HG02610 (cell line): ENCODE data around the gene LRRIQ1.
"Not testable (repeated sequence)": the region's sequence is repeated elsewhere in the genome, so short reads cannot be mapped to it uniquely, and the experiment has no call there.

Experiments used
- ATAC-seq: cut with Tn5 transposase; IDR thresholded peaks from one replicate; pipeline ENCODE4 v1.9.1; 2021; ENCODE audit warnings: mild to moderate bottlenecking, moderate library complexity; ENCODE audit not compliant: unreplicated experiment

The LRRIQ1 gene

GRCh38 chr12:85183855-85184254 lies 147.7 kb downstream of the LRRIQ1 start:
- no peak for ATAC-seq

GRCh38 chr12:85186236-85186635 lies 150.1 kb downstream of the LRRIQ1 start:
- ATAC-seq, result no peak

GRCh38 chr12:85188619-85189018 lies 152.5 kb downstream of the LRRIQ1 start:
- no peak for ATAC-seq

- ATAC-seq, result no peak
Observed at GRCh38 chr12:85190728-85191127, 154.6 kb downstream of the LRRIQ1 start.

- ATAC-seq, result not testable (repeated sequence)
Observed at GRCh38 chr12:85203809-85204208, 167.7 kb downstream of the LRRIQ1 start.

GRCh38 chr12:85206543-85206942 lies 170.4 kb downstream of the LRRIQ1 start:
- no peak for ATAC-seq

GRCh38 chr12:85224339-85224738 lies 188.2 kb downstream of the LRRIQ1 start:
- not testable (repeated sequence) for ATAC-seq

- no peak for ATAC-seq
Observed at GRCh38 chr12:85225501-85225900, 189.3 kb downstream of the LRRIQ1 start.

GRCh38 chr12:85237327-85237726 lies 201.2 kb downstream of the LRRIQ1 start:
- ATAC-seq, result no peak

- ATAC-seq, result no peak
Observed at GRCh38 chr12:85244561-85244960, 208.4 kb downstream of the LRRIQ1 start.

GRCh38 chr12:85253853-85254252 lies 217.7 kb downstream of the LRRIQ1 start:
- no peak for ATAC-seq

GRCh38 chr12:85257671-85258070 lies 221.5 kb downstream of the LRRIQ1 start:
- ATAC-seq, result no peak

GRCh38 chr12:85260447-85260846 lies 224.3 kb downstream of the LRRIQ1 start:
- no peak for ATAC-seq

- no peak for ATAC-seq
Observed at GRCh38 chr12:85260896-85261295, 224.7 kb downstream of the LRRIQ1 start.

- ATAC-seq, result no peak
Observed at GRCh38 chr12:85266356-85266755, 230.2 kb downstream of the LRRIQ1 start.

GRCh38 chr12:85273381-85274314 lies 237.5 kb downstream of the LRRIQ1 start:
- ATAC-seq, result peak; percentile 55

GRCh38 chr12:85274315-85274651 lies 238.1 kb downstream of the LRRIQ1 start:
- ATAC-seq, result no peak

GRCh38 chr12:85275374-85275773 lies 239.2 kb downstream of the LRRIQ1 start:
- ATAC-seq, result no peak

- ATAC-seq, result no peak
Observed at GRCh38 chr12:85277191-85277590, 241.0 kb downstream of the LRRIQ1 start.

- ATAC-seq, result no peak
Observed at GRCh38 chr12:85277900-85278597, 241.9 kb downstream of the LRRIQ1 start.

- ATAC-seq, result no peak
Observed at GRCh38 chr12:85278598-85279448, 242.7 kb downstream of the LRRIQ1 start.
